Trophoblast cell (in vitro differentiated cells and primary cell): Measurements from ENCODE around the gene POLR3K.

Experiments used
- DNase-seq, 2 donors: peaks; one replicate each; pipeline ENCODE4 v3.0.0-alpha.2; 2016
- H2AFZ ChIP-seq: 2 replicates; pipeline ENCODE4 v1.6.1; 2013; ENCODE audit warnings: low read length, moderate library complexity, mild to moderate bottlenecking; ENCODE audit not compliant: insufficient read depth, poor library complexity
- H2AK5ac ChIP-seq: 2 replicates; pipeline ENCODE4 v1.6.1; 2013; ENCODE audit warnings: mild to moderate bottlenecking, low read length
- H2BK120ac ChIP-seq: 2 replicates; pipeline ENCODE4 v1.6.1; 2013; ENCODE audit warnings: low read length, mild to moderate bottlenecking, moderate library complexity; ENCODE audit not compliant: insufficient read depth, poor library complexity
- H2BK12ac ChIP-seq: 2 replicates; pipeline ENCODE4 v1.6.1; 2013; ENCODE audit warnings: mild to moderate bottlenecking, low read length, moderate library complexity
- H2BK5ac ChIP-seq: 2 replicates; pipeline ENCODE4 v1.6.1; 2013; ENCODE audit warnings: low read length, low read depth, moderate library complexity, mild to moderate bottlenecking; ENCODE audit not compliant: poor library complexity
- H3K14ac ChIP-seq: 2 replicates; pipeline ENCODE4 v1.6.1; 2013; ENCODE audit warnings: mild to moderate bottlenecking, low read length
- H3K18ac ChIP-seq: 2 replicates; pipeline ENCODE4 v1.6.1; 2013; ENCODE audit warnings: mild to moderate bottlenecking, low read length
- H3K23ac ChIP-seq: 2 replicates; pipeline ENCODE4 v1.6.1; 2013; ENCODE audit warnings: low read length
- H3K27ac ChIP-seq: 2 replicates; pipeline ENCODE4 v1.5.1; 2013; ENCODE audit warnings: low read depth, mild to moderate bottlenecking, inconsistent platforms, low read length, moderate library complexity
- H3K27me3 ChIP-seq: 2 replicates; pipeline ENCODE4 v1.6.1; 2013; ENCODE audit warnings: inconsistent platforms, mild to moderate bottlenecking, low read length, moderate library complexity; ENCODE audit not compliant: insufficient read depth
- H3K36me3 ChIP-seq, 2 experiments: 1 replicate in 1 of 2; 2 replicates in 1 of 2; pipeline ENCODE4 v1.6.1; 2013; ENCODE audit warnings: low read length in 2 of 2, mild to moderate bottlenecking in 2 of 2, moderate library complexity in 1 of 2; ENCODE audit not compliant: insufficient read depth in 2 of 2, control insufficient read depth in 1 of 2
- H3K4ac ChIP-seq: 2 replicates; pipeline ENCODE4 v1.6.1; 2013; ENCODE audit warnings: low read depth, mild to moderate bottlenecking, low read length, moderate library complexity
- H3K4me1 ChIP-seq, 2 experiments: 1 replicate in 1 of 2; 2 replicates in 1 of 2; pipeline ENCODE4 v1.6.1; 2013; ENCODE audit warnings: low read length in 2 of 2, mild to moderate bottlenecking in 2 of 2, moderate library complexity in 1 of 2; ENCODE audit not compliant: insufficient read depth in 2 of 2, control insufficient read depth in 1 of 2
- H3K4me2 ChIP-seq: 2 replicates; pipeline ENCODE4 v1.6.1; 2013; ENCODE audit warnings: inconsistent platforms, mild to moderate bottlenecking, low read length, moderate library complexity
- H3K4me3 ChIP-seq: 2 replicates; pipeline ENCODE4 v1.5.1; 2013; ENCODE audit warnings: mild to moderate bottlenecking, low read depth, low read length, inconsistent platforms
- H3K79me1 ChIP-seq: one replicate; pipeline ENCODE4 v1.6.1; 2013; ENCODE audit warnings: low read length
- H3K79me2 ChIP-seq: 2 replicates; pipeline ENCODE4 v1.6.1; 2013; ENCODE audit warnings: low read length, mild to moderate bottlenecking; ENCODE audit not compliant: control insufficient read depth, insufficient read depth, poor library complexity
- H3K9ac ChIP-seq: 2 replicates; pipeline ENCODE4 v1.6.1; 2013; ENCODE audit warnings: mild to moderate bottlenecking, low read length
- H3K9me3 ChIP-seq: 2 replicates; pipeline ENCODE4 v1.6.1; 2013; ENCODE audit warnings: low read depth, mild to moderate bottlenecking, control low read depth, inconsistent platforms, low read length; ENCODE audit not compliant: insufficient read depth
- H4K12ac ChIP-seq: 2 replicates; pipeline ENCODE4 v1.6.1; 2013; ENCODE audit warnings: low read depth, mild to moderate bottlenecking, low read length, moderate library complexity
- H4K8ac ChIP-seq: 2 replicates; pipeline ENCODE4 v1.6.1; 2013; ENCODE audit warnings: low read depth, mild to moderate bottlenecking, low read length, moderate library complexity
- H4K91ac ChIP-seq: one replicate; pipeline ENCODE4 v1.6.1; 2013; ENCODE audit warnings: low read depth, mild to moderate bottlenecking, low read length, moderate library complexity
- WGBS: extraction: QIAGEN DNeasy Blood & Tissue Kit; methylation state at CpG from one replicate; pipeline ENCODE4 v1.1.7; 2013; ENCODE audit warnings: missing lambda C conversion rate; ENCODE audit not compliant: insufficient read length, insufficient coverage; ENCODE audit errors: extremely low coverage; 5-methylcytosine and 5-hydroxymethylcytosine counted together

The POLR3K gene

GRCh38 chr16:91484-91883 is 38.1 kb upstream of the POLR3K start:
- H4K8ac ChIP-seq, result no peak overlapping the region
- no peaks in the 10 kb centered on the region for H3K79me2 ChIP-seq
- no peak overlapping the region for H3K4me2 ChIP-seq
- H2AFZ ChIP-seq, result no peak overlapping the region
- H3K4ac ChIP-seq, result no peak overlapping the region
- H3K79me1 ChIP-seq, result no peaks in the 10 kb centered on the region
- no peak overlapping the region for H3K9ac ChIP-seq
- no peak overlapping the region for H4K91ac ChIP-seq
- H3K23ac ChIP-seq, result no peak overlapping the region
- H3K36me3 ChIP-seq, result peaks cover 43 to 49% of the 10 kb centered on the region in 2 experiments
- peaks cover 2% of the 10 kb centered on the region for H3K9me3 ChIP-seq
- H3K18ac ChIP-seq, result no peak overlapping the region
- WGBS, result no CpG with 5 or more reads among the region's 9 CpGs
- H3K27me3 ChIP-seq, result no peaks in the 10 kb centered on the region
- H4K12ac ChIP-seq, result no peak overlapping the region
- no peak for DNase-seq
- H3K27ac ChIP-seq, result no peak overlapping the region
- no peak overlapping the region for H2BK120ac ChIP-seq
- H2BK12ac ChIP-seq, result no peak overlapping the region
- no peak overlapping the region for H2BK5ac ChIP-seq
- no peak overlapping the region for H3K4me3 ChIP-seq
- no peak overlapping the region for H2AK5ac ChIP-seq
- no peak overlapping the region for H3K14ac ChIP-seq
- no peaks in the 10 kb centered on the region for H3K4me1 ChIP-seq

GRCh38 chr16:89391-90302 is 36.2 kb upstream of the POLR3K start:
- no CpG with 5 or more reads among the region's 30 CpGs for WGBS

GRCh38 chr16:88613-89012 is 35.2 kb upstream of the POLR3K start:
- DNase-seq, result no peak

More at GRCh38 chr16:89391-90302, 36.2 kb upstream of the POLR3K start:
- H3K4ac ChIP-seq, result no peak overlapping the region
- H3K79me2 ChIP-seq, result no peaks in the 10 kb centered on the region
- no peak overlapping the region for H3K18ac ChIP-seq
- no peak overlapping the region for H2BK12ac ChIP-seq
- H4K12ac ChIP-seq, result no peak overlapping the region
- H2BK120ac ChIP-seq, result no peak overlapping the region
- no peaks in the 10 kb centered on the region for H3K79me1 ChIP-seq
- no peak overlapping the region for H3K4me2 ChIP-seq
- DNase-seq, result no peak
- H2AK5ac ChIP-seq, result no peak overlapping the region
- H4K8ac ChIP-seq, result no peak overlapping the region
- no peak overlapping the region for H2AFZ ChIP-seq
- H3K4me1 ChIP-seq, result no peaks in the 10 kb centered on the region
- H3K9ac ChIP-seq, result no peak overlapping the region
- H3K36me3 ChIP-seq, result peaks cover 60 to 61% of the 10 kb centered on the region in 2 experiments
- H4K91ac ChIP-seq, result no peak overlapping the region
- H2BK5ac ChIP-seq, result no peak overlapping the region
- no peaks in the 10 kb centered on the region for H3K9me3 ChIP-seq
- no peak overlapping the region for H3K14ac ChIP-seq
- no peak overlapping the region for H3K23ac ChIP-seq
- H3K27me3 ChIP-seq, result no peaks in the 10 kb centered on the region
- no peak overlapping the region for H3K4me3 ChIP-seq
- H3K27ac ChIP-seq, result no peak overlapping the region

GRCh38 chr16:86483-86952 is 33.1 kb upstream of the POLR3K start:
- no peak overlapping the region for H4K12ac ChIP-seq
- H3K4me1 ChIP-seq, result peaks cover 0 to 2% of the 10 kb centered on the region in 2 experiments
- H3K9me3 ChIP-seq, result no peaks in the 10 kb centered on the region

More at GRCh38 chr16:88613-89012, 35.2 kb upstream of the POLR3K start:
- Histone ChIP-seq H3K79me2 (no peaks in the 10 kb centered on the region), H4K8ac (no peak overlapping the region), H3K27ac (no peak overlapping the region), H2BK120ac (no peak overlapping the region), H3K14ac (no peak overlapping the region), H3K27me3 (no peaks in the 10 kb centered on the region), H3K4ac (no peak overlapping the region), H4K12ac (no peak overlapping the region), H3K36me3 (peaks cover 68 to 71% of the 10 kb centered on the region in 2 experiments), H3K4me2 (no peak overlapping the region), H2AK5ac (no peak overlapping the region), H2BK12ac (no peak overlapping the region), H3K9ac (no peak overlapping the region), H3K79me1 (no peaks in the 10 kb centered on the region), H3K18ac (no peak overlapping the region), H3K4me3 (no peak overlapping the region), H3K4me1 (peaks cover 0 to 2% of the 10 kb centered on the region in 2 experiments), H2BK5ac (no peak overlapping the region), H3K9me3 (no peaks in the 10 kb centered on the region), H3K23ac (no peak overlapping the region), H2AFZ (no peak overlapping the region), H4K91ac (no peak overlapping the region)
- WGBS, result no CpG with 5 or more reads among the region's 14 CpGs

More at GRCh38 chr16:86483-86952, 33.1 kb upstream of the POLR3K start:
- H4K8ac ChIP-seq, result no peak overlapping the region
- no peak overlapping the region for H3K4me3 ChIP-seq
- no peak overlapping the region for H3K18ac ChIP-seq
- H2BK120ac ChIP-seq, result no peak overlapping the region
- H3K9ac ChIP-seq, result no peak overlapping the region
- no CpG with 5 or more reads among the region's 23 CpGs for WGBS
- no peak overlapping the region for H3K4ac ChIP-seq
- no peak overlapping the region for H2BK5ac ChIP-seq
- no peak overlapping the region for H3K14ac ChIP-seq
- no peak overlapping the region for H2AK5ac ChIP-seq
- no peak overlapping the region for H2AFZ ChIP-seq
- H3K27ac ChIP-seq, result no peak overlapping the region
- H3K79me1 ChIP-seq, result no peaks in the 10 kb centered on the region
- no peak overlapping the region for H4K91ac ChIP-seq
- no peak overlapping the region for H2BK12ac ChIP-seq
- H3K36me3 ChIP-seq, result peaks cover 71 to 76% of the 10 kb centered on the region in 2 experiments
- no peaks in the 10 kb centered on the region for H3K27me3 ChIP-seq
- DNase-seq, result no peak
- H3K23ac ChIP-seq, result no peak overlapping the region
- H3K79me2 ChIP-seq, result no peaks in the 10 kb centered on the region
- no peak overlapping the region for H3K4me2 ChIP-seq
